ENCODE results near the gene CCDC39. TPM values are rescaled to one million over a fixed set of nuclear protein-coding genes. Genes with fewer than 3 reads are reported as not detected.

Gene CCDC39
- total and polyA plus RNA-seq, 2 of the 13 experiments (the other 11 are each of a cell fraction or from before 2014, with no cell fraction given), result not detected

GRCh38 chr3:180601688-180602666 lies 77.3 kb downstream of the CCDC39 start, which contains the start of gene TTC14 (continued):
- TF ChIP-seq IKZF5 (CRISPR knock-in tag; IDR thresholded peaks at IDR 0.05) (peak; percentile 83; the same call in 1 of the 2 replicates), ZNF362 (CRISPR knock-in tag; IDR thresholded peaks at IDR 0.05; ENCODE audit: borderline replicate concordance) (peak; percentile 18; the same call in 1 of the 2 replicates), SP5 (CRISPR knock-in tag; IDR thresholded peaks at IDR 0.05; ENCODE audit: borderline replicate concordance, low read depth) (no peak; the same call in 1 of the 2 replicates), SIN3B (IDR thresholded peaks at IDR 0.05; ENCODE audit: low read length) (no peak; the same call in 1 of the 2 replicates), ZNF609 (CRISPR knock-in tag; IDR thresholded peaks at IDR 0.05; ENCODE audit: borderline replicate concordance) (no peak), ZNF383 (CRISPR knock-in tag; IDR thresholded peaks at IDR 0.05; ENCODE audit: borderline replicate concordance) (no peak), KAT2B (IDR thresholded peaks at IDR 0.05; ENCODE audit: borderline replicate concordance, low read depth, low read length) (no peak), ZSCAN5A (CRISPR knock-in tag; IDR thresholded peaks at IDR 0.05; ENCODE audit: borderline replicate concordance) (0 out of 2 replicates have a peak, but pooled peaks have one; percentile 46), RXRA (CRISPR knock-in tag; IDR thresholded peaks at IDR 0.05) (peak; percentile 63; the same call in 1 of the 2 replicates), ZNF556 (CRISPR knock-in tag; IDR thresholded peaks at IDR 0.05; ENCODE audit: borderline replicate concordance) (peak; percentile 56; the same call in 1 of the 2 replicates), ZNF232 (CRISPR knock-in tag; IDR thresholded peaks at IDR 0.05; ENCODE audit: borderline replicate concordance) (no peak), PRDM15 (CRISPR knock-in tag; IDR thresholded peaks at IDR 0.05) (no peak; the same call in 1 of the 2 replicates), ZBTB20 (CRISPR knock-in tag; IDR thresholded peaks at IDR 0.05; ENCODE audit: borderline replicate concordance, low read depth) (no peak; the same call in 1 of the 2 replicates)

All from HepG2 (cell line).